Jurkat, Clone E6-1 (cell line): ENCODE results near the gene ANAPC7.
"Not testable (repeated sequence)": the region's sequence is repeated elsewhere in the genome, so short reads cannot be mapped to it uniquely, and the experiment has no call there.

Experiments
- DNase-seq: peaks from one replicate; pipeline ENCODE4 v3.0.0-alpha.2; 2011; ENCODE audit warnings: low read depth, low spot score
- H3K4me3 ChIP-seq: 2 replicates; pipeline ENCODE4 v1.5.1; 2011; ENCODE audit warnings: mild to moderate bottlenecking, low read length, control low read depth, moderate library complexity

Gene ANAPC7

GRCh38 chr12:110353211-110353965, 50.1 kb downstream of the ANAPC7 start:
- DNase-seq, result no peak
- no peak overlapping the region for H3K4me3 ChIP-seq

GRCh38 chr12:110352401-110352800, 51.1 kb downstream of the ANAPC7 start:
- H3K4me3 ChIP-seq, result no peak overlapping the region

DNA sequence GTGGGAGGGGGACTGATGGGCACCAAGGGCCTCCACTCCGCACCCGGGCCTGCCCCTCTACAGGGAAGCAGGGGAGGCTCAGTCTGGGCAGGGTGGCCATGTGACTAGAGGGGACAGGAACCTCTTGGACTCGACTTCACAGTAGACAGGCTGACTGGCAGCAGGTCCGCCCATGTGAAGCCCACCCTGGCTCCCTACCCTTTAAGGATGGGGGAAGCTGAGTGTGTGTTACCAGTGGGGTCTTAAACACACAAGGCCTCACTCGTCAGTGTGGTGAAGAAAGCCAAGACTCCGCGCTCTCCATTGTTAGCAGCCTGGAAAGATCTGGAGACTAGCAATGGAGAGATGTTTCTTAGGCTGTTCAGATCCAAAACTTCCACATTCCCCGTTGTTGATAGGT, 52.4 kb downstream of the ANAPC7 start:
- H3K4me3 ChIP-seq, result no peak overlapping the region
- DNase-seq, result no peak

More at GRCh38 chr12:110352401-110352800, 51.1 kb downstream of the ANAPC7 start:
- DNase-seq, result no peak

DNA sequence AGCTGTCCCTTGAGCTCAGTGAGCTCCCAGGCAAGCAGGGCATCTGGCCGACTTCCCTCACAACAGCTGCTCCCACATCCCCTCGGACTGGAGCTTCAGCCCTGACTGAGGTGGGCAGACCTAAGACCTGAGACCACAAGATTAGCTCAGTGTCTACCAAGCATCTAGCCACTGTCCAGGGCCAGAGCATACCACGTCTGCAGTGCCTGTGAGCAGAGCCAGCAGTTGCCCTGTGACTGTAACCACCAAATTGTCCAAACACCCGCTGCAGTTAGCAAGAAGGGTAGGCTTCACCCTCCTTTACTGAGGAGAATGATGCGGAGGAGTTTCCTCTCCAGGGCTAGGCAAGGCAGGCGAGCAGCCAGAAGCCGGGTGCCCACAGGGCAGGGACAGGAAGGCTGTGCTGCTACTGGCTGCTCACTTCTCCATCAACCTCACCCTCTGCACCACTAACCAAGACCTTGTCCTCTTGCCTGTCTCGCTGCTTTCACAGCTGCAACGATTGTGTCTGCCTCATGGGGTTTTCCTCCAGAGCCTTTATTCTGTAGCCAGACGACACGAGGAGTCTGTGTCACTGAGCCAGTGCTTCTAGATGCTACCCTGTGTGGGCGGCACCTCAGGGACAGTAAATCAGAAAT, 53.9 kb downstream of the ANAPC7 start:
- no peak overlapping the region for H3K4me3 ChIP-seq
- DNase-seq, result no peak

DNA sequence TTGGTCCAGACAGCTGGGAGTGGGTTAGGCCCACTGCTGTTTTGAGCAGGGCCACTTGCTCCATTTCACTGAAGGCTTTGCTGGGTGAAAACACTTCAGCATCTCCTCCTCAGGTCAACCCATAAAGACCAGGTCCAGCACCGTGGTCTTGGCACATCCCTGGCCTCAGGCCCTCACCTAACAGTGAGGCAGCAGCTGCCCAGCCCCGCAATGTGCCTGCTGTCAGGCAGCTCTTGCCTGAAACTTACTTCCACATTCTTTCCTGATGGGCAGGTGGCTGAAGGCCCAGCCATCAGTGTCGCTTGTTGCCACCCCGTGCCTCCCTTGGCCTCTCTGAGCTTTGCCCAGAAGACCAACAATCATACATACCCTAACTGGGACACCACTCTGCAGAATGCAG, 54.4 kb downstream of the ANAPC7 start:
- DNase-seq, result no peak
- no peak overlapping the region for H3K4me3 ChIP-seq

DNA sequence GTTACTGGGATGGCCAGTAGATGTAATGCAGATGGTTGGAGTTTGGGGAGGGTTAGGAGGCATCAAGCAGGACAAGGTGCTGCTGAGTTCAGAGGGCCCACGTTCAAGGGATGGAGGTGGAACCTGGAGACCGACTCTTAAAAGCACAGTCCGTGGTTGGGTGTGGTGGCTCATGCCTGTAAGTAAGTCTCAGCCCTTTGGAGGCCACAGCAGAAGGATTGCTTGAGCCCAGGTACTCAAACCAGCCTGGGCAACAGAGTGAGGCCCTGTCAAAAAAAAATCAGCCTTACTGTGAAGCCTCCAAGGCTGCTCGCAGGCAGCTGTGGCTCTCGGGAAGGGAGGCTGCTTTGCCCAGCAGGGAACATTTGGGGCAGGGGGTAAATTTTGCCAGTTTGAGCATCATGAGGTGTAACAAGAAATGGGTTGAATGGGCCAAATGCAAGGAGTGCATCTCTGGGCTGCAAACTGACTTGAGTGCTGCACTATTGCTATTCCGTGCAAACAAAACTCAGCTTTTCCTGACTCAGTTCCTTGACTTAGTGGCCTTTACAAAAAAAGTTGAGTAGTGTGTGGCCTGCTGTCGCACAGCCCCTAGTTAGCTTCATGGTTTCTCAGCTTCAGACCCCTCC, 55.0 kb downstream of the ANAPC7 start:
- no peak for DNase-seq
- no peak overlapping the region for H3K4me3 ChIP-seq

DNA sequence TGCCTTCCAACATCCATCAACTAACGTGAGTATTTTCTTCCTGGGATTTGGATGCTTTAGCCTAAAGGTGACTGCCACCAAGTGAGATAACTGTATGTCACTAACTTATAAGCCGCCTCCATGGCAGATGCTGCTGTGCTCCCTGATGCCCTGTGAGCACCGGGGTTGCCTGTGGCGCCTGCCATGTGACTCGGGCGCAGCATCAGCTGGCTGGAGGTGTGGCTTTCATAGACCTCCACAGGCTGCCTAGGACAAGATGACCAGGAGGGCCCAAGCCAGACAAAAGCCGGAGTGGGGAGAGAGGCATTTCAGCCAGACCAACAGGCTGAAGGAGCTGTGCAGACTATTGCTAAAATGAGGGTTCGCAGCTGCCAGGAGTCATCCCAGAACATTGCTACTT, 55.7 kb downstream of the ANAPC7 start:
- DNase-seq, result no peak
- H3K4me3 ChIP-seq, result no peak overlapping the region

- no peak overlapping the region for H3K4me3 ChIP-seq
- no peak for DNase-seq
These were observed 57.5 kb downstream of the ANAPC7 start for GRCh38 chr12:110345963-110346362.

GRCh38 chr12:110345176-110345661, 58.3 kb downstream of the ANAPC7 start:
- DNase-seq, result no peak

GRCh38 chr12:110344657-110345056, 58.9 kb downstream of the ANAPC7 start:
- DNase-seq, result no peak
- no peak overlapping the region for H3K4me3 ChIP-seq

More at GRCh38 chr12:110345176-110345661, 58.3 kb downstream of the ANAPC7 start:
- no peak overlapping the region for H3K4me3 ChIP-seq

- no peak overlapping the region for H3K4me3 ChIP-seq
- DNase-seq, result no peak
These were observed 59.6 kb downstream of the ANAPC7 start for GRCh38 chr12:110343736-110344555.

GRCh38 chr12:110343114-110343513, 60.4 kb downstream of the ANAPC7 start:
- no peak overlapping the region for H3K4me3 ChIP-seq
- DNase-seq, result no peak

DNA sequence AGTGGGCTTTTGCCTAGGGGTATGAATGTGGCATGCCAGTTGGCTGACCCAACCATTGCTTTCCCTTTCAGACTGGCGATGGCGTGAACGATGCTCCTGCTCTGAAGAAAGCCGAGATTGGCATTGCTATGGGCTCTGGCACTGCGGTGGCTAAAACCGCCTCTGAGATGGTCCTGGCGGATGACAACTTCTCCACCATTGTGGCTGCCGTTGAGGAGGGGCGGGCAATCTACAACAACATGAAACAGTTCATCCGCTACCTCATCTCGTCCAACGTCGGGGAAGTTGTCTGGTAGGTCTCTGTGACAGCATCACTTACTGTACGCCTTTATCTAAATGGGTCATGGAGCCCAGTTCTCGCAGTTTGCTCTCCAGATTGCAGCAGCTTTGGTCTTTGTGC, 61.4 kb downstream of the ANAPC7 start:
- no peak overlapping the region for H3K4me3 ChIP-seq
- no peak for DNase-seq

DNA sequence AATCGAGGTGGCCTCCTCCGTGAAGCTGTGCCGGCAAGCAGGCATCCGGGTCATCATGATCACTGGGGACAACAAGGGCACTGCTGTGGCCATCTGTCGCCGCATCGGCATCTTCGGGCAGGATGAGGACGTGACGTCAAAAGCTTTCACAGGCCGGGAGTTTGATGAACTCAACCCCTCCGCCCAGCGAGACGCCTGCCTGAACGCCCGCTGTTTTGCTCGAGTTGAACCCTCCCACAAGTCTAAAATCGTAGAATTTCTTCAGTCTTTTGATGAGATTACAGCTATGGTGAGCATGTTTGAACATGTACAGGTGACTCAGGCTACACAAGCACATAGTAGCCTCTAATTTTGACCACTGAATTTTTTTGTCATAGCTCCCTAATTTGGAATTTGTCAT, 62.8 kb downstream of the ANAPC7 start:
- no peak for DNase-seq
- H3K4me3 ChIP-seq, result no peak overlapping the region

DNA sequence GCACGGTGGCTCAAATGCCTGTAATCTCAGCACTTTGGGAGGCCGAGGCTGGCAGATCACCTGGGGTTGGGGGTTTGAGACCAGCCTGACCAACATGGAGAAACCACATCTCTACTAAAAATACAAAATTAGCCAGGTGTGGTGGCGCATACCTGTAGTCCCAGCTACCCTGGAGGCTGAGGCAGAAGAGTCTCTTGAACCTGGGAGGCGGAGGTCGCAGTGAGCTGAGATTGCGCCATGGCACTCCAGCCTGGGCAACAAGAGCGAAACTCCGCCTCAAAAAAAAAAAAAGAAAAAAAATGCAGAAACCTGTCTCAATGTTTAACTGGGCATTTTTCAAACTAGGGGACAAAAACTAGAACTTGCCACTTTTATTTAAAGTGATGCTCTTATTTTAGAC, 63.2 kb downstream of the ANAPC7 start:
- H3K4me3 ChIP-seq, result not testable (repeated sequence)

DNA sequence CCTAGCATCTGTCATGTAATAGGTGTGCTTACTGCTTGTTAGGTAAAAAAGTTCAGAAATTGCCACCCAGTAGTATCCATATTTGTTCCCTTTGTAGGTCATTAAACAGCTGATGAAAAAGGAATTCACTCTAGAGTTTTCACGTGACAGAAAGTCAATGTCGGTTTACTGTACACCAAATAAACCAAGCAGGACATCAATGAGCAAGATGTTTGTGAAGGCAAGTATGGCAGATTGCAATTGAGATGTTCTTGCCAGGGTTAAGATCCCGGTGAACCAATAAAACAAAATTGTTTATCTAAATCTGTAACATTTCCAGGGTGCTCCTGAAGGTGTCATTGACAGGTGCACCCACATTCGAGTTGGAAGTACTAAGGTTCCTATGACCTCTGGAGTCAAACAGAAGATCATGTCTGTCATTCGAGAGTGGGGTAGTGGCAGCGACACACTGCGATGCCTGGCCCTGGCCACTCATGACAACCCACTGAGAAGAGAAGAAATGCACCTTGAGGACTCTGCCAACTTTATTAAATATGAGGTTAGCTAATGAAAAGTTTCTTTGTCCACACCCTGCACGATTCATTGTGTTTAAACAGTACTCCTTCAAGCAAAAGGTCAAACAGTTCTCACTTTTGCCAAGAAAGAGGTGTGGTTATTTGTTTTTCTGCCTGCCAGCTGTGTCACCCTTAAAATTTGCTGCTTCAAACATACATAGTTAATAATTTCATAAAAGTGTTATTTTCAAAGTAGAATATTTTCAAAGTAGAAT, 64.1 kb downstream of the ANAPC7 start:
- DNase-seq, result no peak
- H3K4me3 ChIP-seq, result no peak overlapping the region

More for the DNA sequence above, 63.2 kb downstream of the ANAPC7 start:
- not testable (repeated sequence) for DNase-seq

GRCh38 chr12:110338754-110339153, 64.8 kb downstream of the ANAPC7 start:
- no peak overlapping the region for H3K4me3 ChIP-seq
- DNase-seq, result no peak

DNA sequence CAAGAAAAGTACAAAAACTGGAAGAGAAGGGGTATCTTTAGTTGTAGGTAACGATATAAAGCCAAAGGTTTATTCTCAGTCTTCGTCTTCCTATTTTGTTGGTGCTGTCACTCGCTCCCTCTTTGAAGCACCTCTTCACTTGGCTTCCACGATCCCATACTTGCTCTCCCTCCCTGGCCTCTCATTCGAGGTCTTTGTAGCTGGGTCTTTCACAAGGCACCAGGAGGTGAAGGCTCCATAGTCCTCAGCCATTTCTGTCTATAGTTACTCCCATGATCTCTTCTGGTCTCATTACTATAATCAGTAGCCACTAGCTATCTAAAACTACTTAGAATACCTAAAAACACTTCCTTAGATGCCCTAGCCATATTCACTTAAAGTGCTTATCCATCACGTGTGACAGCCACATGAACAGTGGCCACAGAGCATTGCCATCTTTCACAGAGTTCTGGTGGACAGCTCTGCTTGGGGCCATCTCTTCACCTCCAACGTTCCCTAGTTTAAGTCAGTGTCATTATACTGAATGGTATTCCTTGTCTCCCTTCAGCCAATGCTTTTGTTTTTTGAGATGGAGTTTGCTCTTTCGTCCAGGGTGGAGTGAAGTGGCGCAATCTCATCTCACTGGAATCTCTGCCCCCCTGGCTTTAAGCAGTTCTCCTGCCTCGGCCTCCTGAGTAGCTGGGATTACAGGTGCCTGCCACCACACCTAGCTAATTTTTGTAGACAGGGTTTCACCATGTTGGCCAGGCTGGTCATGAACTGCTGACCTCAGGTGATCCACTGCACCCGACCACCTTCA, 65.4 kb downstream of the ANAPC7 start:
- DNase-seq, result no peak
- no peak overlapping the region for H3K4me3 ChIP-seq
